Spleen (tissue), 11 donors: ENCODE results near the gene ARID3B. TPM values are rescaled to one million over a fixed set of nuclear protein-coding genes. Genes with fewer than 3 reads are reported as not detected.
A peak's percentile ranks its signal among the peaks of the same experiment; 100 is the strongest.

ENCODE experiments used
- DNase-seq: peaks from one replicate; pipeline ENCODE4 v3.0.0-alpha.2; 2020
- H3K27ac ChIP-seq, 8 donors: fragments of 200-600 bp; sonication (generic) in 7 of 8; 1 replicate in 4 of 8; 2 replicates in 4 of 8; pipeline versions ENCODE4 v1.5.0 to v1.8.0; 2016 to 2021; ENCODE audit warnings: inconsistent platforms in 4 of 8, mild to moderate bottlenecking in 4 of 8, moderate library complexity in 1 of 8
- H3K27me3 ChIP-seq, 7 donors: fragments of 200-600 bp; sonication (generic) in 6 of 7; replicated peaks in 1 of 7; 1 replicate in 4 of 7; 2 replicates in 3 of 7; pipeline versions ENCODE4 v1.5.0 to v1.8.0; 2016 to 2021; ENCODE audit warnings: inconsistent platforms in 3 of 7, mild to moderate bottlenecking in 1 of 7
- H3K36me3 ChIP-seq, 6 donors: fragments of 200-600 bp; sonication (generic) in 5 of 6; 1 replicate in 4 of 6; 2 replicates in 2 of 6; pipeline versions ENCODE4 v1.5.0 to v1.8.0; 2016 to 2021; ENCODE audit warnings: inconsistent platforms in 2 of 6
- H3K4me1 ChIP-seq, 6 donors: fragments of 200-600 bp; sonication (generic) in 5 of 6; 1 replicate in 3 of 6; 2 replicates in 3 of 6; pipeline versions ENCODE4 v1.5.0 to v1.8.0; 2016 to 2021; ENCODE audit warnings: inconsistent platforms in 3 of 6
- H3K4me3 ChIP-seq, 8 donors: fragments of 200-600 bp; sonication (generic) in 7 of 8; 1 replicate in 4 of 8; 2 replicates in 4 of 8; pipeline versions ENCODE4 v1.5.0 to v1.8.0; 2016 to 2021; ENCODE audit warnings: inconsistent platforms in 4 of 8, mild to moderate bottlenecking in 4 of 8, moderate library complexity in 2 of 8
- H3K9me3 ChIP-seq, 8 donors: fragments of 200-600 bp; sonication (generic) in 7 of 8; 1 replicate in 4 of 8; 2 replicates in 4 of 8; pipeline versions ENCODE4 v1.5.0 to v1.8.0; 2016 to 2021; ENCODE audit warnings: inconsistent platforms in 4 of 8
- CTCF ChIP-seq, 11 experiments: fragments of 200-600 bp in 7 of 11; fragments of 450-650 bp in 4 of 11; sonication (generic) in 4 of 11; IDR thresholded peaks in 8 of 11; conservative IDR thresholded peaks in 3 of 11; 1 replicate in 7 of 11; 2 replicates in 4 of 11; pipeline versions ENCODE4 v1.4.0 to v1.8.0; 2016 to 2021; ENCODE audit warnings: antibody characterized with exemption in 11 of 11, inconsistent platforms in 4 of 11, mild to moderate bottlenecking in 1 of 11
- POLR2A ChIP-seq, 3 donors: fragments of 450-650 bp; IDR thresholded peaks; one replicate each; pipeline ENCODE4 v1.5.1; 2017; ENCODE audit warnings: antibody characterized with exemption in 3 of 3, mild to moderate bottlenecking in 1 of 3
- POLR2AphosphoS5 ChIP-seq, 3 donors: sonication (generic); formaldehyde crosslinking; IDR thresholded peaks; one replicate each; pipeline ENCODE4 v1.5.1; 2017; ENCODE audit warnings: antibody characterized with exemption in 3 of 3
- WGBS, 5 donors: extraction: QIAGEN DNeasy Blood & Tissue Kit in 3 of 5; methylation state at CpG; one replicate each; pipeline versions ENCODE4 v1.1.5 to v1.1.7; 2013 to 2018; 5-methylcytosine and 5-hydroxymethylcytosine counted together
- intact Hi-C: fragments of 100-400 bp; cut with DNase I; formaldehyde crosslinking; loops from one replicate; pipeline ENCODE4 v1.15.0; 2023; ENCODE audit warnings: low total_unique reads
- polyA plus RNA-seq, 3 donors: library from polyadenylated mRNA; stranded (reverse); fragments of 200-250 nt; gene quantifications; one replicate each; pipeline ENCODE4 v1.2.1, GENCODE V29; 2013
- total RNA-seq, 7 donors: library from RNA; depleted of rRNA in 3 of 7; stranded (reverse); fragments of >200 nt in 3 of 7; fragmentation: NEBNext Ultra II Directional in 4 of 7; extraction: Animal tissue kit (Norgen Biotek cat#: 25700) in 4 of 7; gene quantifications; one replicate each; pipeline versions ENCODE4 v1.1.0 to v1.2.1, GENCODE V29; 2016 to 2021
- donor health status: healthy with polysubstance abuse.
- donor health status: DM: no; HTN: no; CAD: no; lungs with moderate emphysema.
- donor health status: DM: no; HTN: no; CAD: no.
- donor health status: Bipolar disorder and iron deficiency.
- donor health status: healthy.
- donor health status: DM: no; HTN: no; CAD: no.
- donor health status: DM: yes; HTN: yes; CAD: no.

ARID3B gene
- total and polyA plus RNA-seq, 10 donors: 3.5 to 25.2 (median 15.6) TPM

DNA sequence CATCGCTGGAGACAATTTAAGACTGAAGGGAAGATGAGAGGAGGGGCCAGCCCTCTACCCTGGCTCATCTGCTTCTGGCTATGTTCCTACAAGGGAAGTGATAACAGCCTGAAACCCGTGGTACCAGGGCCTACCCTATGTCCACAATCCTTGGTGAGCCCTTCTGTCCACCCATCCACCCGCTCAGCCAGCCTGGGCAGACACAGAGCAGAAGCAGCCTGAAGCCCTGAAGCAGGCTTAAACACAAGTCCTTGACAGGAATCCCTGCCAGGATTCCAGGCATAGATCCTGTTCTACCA is 90.0 kb downstream of the ARID3B start:
- peak overlapping the region in 4 of 8 donors; percentile 49 to 81 (median 62) for H3K27ac ChIP-seq
- peaks cover 0 to 100% (median 88%) of the 10 kb centered on the region in 6 donors for H3K36me3 ChIP-seq
- no peak for DNase-seq
- WGBS, 5 donors: 72 to 79% (median 76%) methylated on average over 3 of the region's 3 CpGs
- no peaks in the 10 kb centered on the region for H3K9me3 ChIP-seq
- no peak overlapping the region for H3K4me3 ChIP-seq
- intact Hi-C loops: loop anchor here (5.0 kb wide), 1 partner anchor 259 kb away; no protein-coding TSS in a partner anchor
- TF ChIP-seq POLR2AphosphoS5 (IDR thresholded peaks at IDR 0.05): no peak
- TF ChIP-seq POLR2A (IDR thresholded peaks at IDR 0.05): no peak
- TF ChIP-seq CTCF (IDR thresholded peaks at IDR 0.05 in 8 of 11, conservative IDR thresholded peaks at IDR 0.05 in 3 of 11): no peak
- peaks cover 13 to 70% (median 43%) of the 10 kb centered on the region in 6 donors for H3K4me1 ChIP-seq
- H3K27me3 ChIP-seq: no peaks in the 10 kb centered on the region

- H3K27me3 ChIP-seq: no peaks in the 10 kb centered on the region
- no peak for DNase-seq
- TF ChIP-seq POLR2A (IDR thresholded peaks at IDR 0.05) (no peak), POLR2AphosphoS5 (IDR thresholded peaks at IDR 0.05) (no peak)
- peaks cover 12 to 66% (median 39%) of the 10 kb centered on the region in 6 donors for H3K4me1 ChIP-seq
- H3K9me3 ChIP-seq: no peaks in the 10 kb centered on the region
- H3K27ac ChIP-seq: peak overlapping the region in 3 of 8 donors; percentile 56 to 81 (median 68)
- peaks cover 0 to 100% (median 88%) of the 10 kb centered on the region in 6 donors for H3K36me3 ChIP-seq
- 68 to 90% (median 77%) methylated on average over 3 of the region's 3 CpGs for WGBS, 5 donors
- no peak overlapping the region for H3K4me3 ChIP-seq
- intact Hi-C loops: loop anchor here (5.0 kb wide), 1 partner anchor 259 kb away; no protein-coding TSS in a partner anchor
Measured at GRCh38 chr15:74631408-74631807, 90.4 kb downstream of the ARID3B start.

DNA sequence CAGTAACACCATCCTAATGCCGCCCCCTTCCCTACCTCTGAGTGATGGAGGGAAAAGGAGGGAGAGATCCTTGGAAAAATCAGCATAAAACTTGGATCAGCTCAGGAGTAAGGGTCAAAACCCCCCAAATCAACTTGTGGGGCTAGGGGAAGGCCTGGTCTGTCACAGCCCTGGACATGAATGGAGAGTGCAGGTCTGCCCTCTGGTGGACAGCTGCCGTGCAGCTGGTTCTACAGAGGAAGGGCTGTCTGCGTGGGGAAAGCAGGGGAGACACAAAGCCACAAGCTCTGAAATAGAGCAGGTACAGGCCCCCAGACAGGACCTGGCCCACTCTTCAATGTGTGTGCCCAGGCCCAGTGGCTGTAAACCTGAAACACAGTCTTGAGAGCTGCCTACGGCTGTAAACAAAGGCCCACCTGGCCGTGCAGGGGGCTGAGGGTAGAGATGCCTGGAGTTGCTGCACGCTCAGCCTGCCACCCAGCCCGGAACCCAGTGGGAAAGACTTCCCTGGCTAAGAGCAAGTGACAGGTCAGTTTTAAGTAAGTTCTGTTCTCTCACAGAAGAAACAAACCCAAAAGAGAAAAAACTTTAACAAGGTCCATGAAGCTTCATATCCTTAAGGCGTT is 91.0 kb downstream of the ARID3B start:
- TF ChIP-seq POLR2AphosphoS5 (IDR thresholded peaks at IDR 0.05) (peak in 2 of 3 donors; percentile 21 to 23), POLR2A (IDR thresholded peaks at IDR 0.05) (no peak), CTCF (IDR thresholded peaks at IDR 0.05 in 8 of 11, conservative IDR thresholded peaks at IDR 0.05 in 3 of 11) (peak; percentile 74 to 91 (median 83))
- Histone ChIP-seq H3K4me1 (peaks cover 6 to 59% (median 33%) of the 10 kb centered on the region in 6 donors), H3K4me3 (no peak overlapping the region), H3K27me3 (no peaks in the 10 kb centered on the region), H3K36me3 (peaks cover 0 to 100% (median 87%) of the 10 kb centered on the region in 6 donors), H3K27ac (peak overlapping the region in 1 of 8 donors; percentile 81), H3K9me3 (no peaks in the 10 kb centered on the region)
- 67 to 76% (median 71%) methylated on average over 8 of the region's 8 CpGs for WGBS, 5 donors
- intact Hi-C loops: loop anchor here (5.0 kb wide), 1 partner anchor 260 kb away; no protein-coding TSS in a partner anchor
- peak; percentile 90 for DNase-seq

- H3K9me3 ChIP-seq: no peaks in the 10 kb centered on the region
- H3K4me3 ChIP-seq: no peak overlapping the region
- H3K27ac ChIP-seq: no peak overlapping the region
- 86 to 97% (median 94%) methylated on average over 8 to 9 of the region's 9 CpGs for WGBS, 5 donors
- peaks cover 3 to 54% (median 27%) of the 10 kb centered on the region in 6 donors for H3K4me1 ChIP-seq
- H3K27me3 ChIP-seq: no peaks in the 10 kb centered on the region
- intact Hi-C loops: loop anchor here (5.0 kb wide), 1 partner anchor 260 kb away; no protein-coding TSS in a partner anchor
- H3K36me3 ChIP-seq: peaks cover 0 to 100% (median 87%) of the 10 kb centered on the region in 6 donors
- no peak for TF ChIP-seq POLR2AphosphoS5 (IDR thresholded peaks at IDR 0.05)
- no peak for TF ChIP-seq CTCF (IDR thresholded peaks at IDR 0.05 in 8 of 11, conservative IDR thresholded peaks at IDR 0.05 in 3 of 11)
- no peak for TF ChIP-seq POLR2A (IDR thresholded peaks at IDR 0.05)
- no peak for DNase-seq
Measured at GRCh38 chr15:74632601-74633000, 91.6 kb downstream of the ARID3B start.
